Measurements from ENCODE around the gene MCEE. TPM values are rescaled to one million over a fixed set of nuclear protein-coding genes. Genes with fewer than 3 reads are reported as not detected.

MCEE gene
- total and polyA plus RNA-seq, 2 of the 4 experiments (the other 2 are of a cell fraction): 11.1 to 15.0 TPM

DNA sequence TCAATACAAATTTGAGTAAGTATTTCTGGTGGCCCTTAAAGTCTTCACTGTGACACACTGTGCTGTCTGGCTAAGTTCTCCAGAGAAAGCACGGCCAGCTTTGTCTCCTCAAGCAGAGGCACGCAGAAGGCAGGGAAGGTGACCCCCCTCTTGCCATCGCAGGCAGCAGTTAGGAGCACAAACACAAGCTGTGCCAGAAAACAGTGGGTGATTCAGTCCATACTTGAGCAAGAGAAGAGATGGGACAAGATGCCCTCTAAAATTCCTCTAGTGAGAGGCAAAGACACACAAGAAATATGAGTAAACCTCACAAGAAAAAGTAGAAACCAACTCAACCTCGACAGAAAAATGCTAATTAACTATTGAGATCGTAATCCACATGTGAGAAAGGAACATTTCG is 9.8 kb downstream of the MCEE start:
- POLR2A ChIA-PET (ENCODE audit: unreplicated experiment): no interaction called here
- dilution Hi-C loops (cut with HindIII; ENCODE audit: low sequenced_read_pairs, unreplicated experiment): no loop called here
- BruUV-seq (replicated peaks): no TSS peak

More for the DNA sequence above, 9.8 kb downstream of the MCEE start:
- in situ Hi-C loops (cut with MboI; ENCODE audit: low sequenced_read_pairs) (no loop called here), intact Hi-C loops (cut with micrococcal nuclease) (loop anchor here (10.0 kb wide), 1 partner anchor 115 kb away; no protein-coding TSS in a partner anchor)
- Histone ChIP-seq H3K4me1 (ENCODE audit: control insufficient read depth, insufficient read depth, low read length) (no peaks in the 10 kb centered on the region), H3K36me3 (ENCODE audit: control insufficient read depth, insufficient read depth, low read length) (peaks cover 26% of the 10 kb centered on the region), H3K4me2 (ENCODE audit: low read depth, low read length) (no peak overlapping the region), H3K18ac (ENCODE audit: low read depth, low read length) (no peak overlapping the region), H3K27me3 (ENCODE audit: control insufficient read depth, insufficient read depth, low read length) (no peaks in the 10 kb centered on the region), H3K4ac (ENCODE audit: low read depth, low read length) (no peak overlapping the region), H4K91ac (ENCODE audit: insufficient read depth, low read depth, low read length) (no peak overlapping the region), H4K8ac (ENCODE audit: low read depth in 2 of 2, low read length in 2 of 2) (no peak overlapping the region), H3K4me3 (ENCODE audit: insufficient read depth, low read depth, low read length) (no peak overlapping the region), H2AK9ac (replicated peaks; ENCODE audit: low read depth, low read length, poor library complexity) (no peak overlapping the region), H3K9me3 (ENCODE audit: control insufficient read depth, insufficient read depth, low read length) (no peaks in the 10 kb centered on the region), H3K14ac (replicated peaks; ENCODE audit: low read depth, low read length) (no peak overlapping the region), H2BK120ac (ENCODE audit: low read depth, low read length) (no peak overlapping the region), H4K5ac (ENCODE audit: low read depth, low read length) (no peak overlapping the region), H3K9me1 (ENCODE audit: insufficient read depth, low read length) (no peaks in the 10 kb centered on the region; the same call in 1 of the 2 replicates), H3K79me1 (ENCODE audit: low read depth in 1 of 2, low read length in 2 of 2) (peaks cover 13 to 48% of the 10 kb centered on the region in 2 experiments; a peak in 3 of 4 replicates), H3K56ac (ENCODE audit: extremely low read depth, insufficient read depth, low read length) (no peak overlapping the region), H2AK5ac (ENCODE audit: low read depth, low read length) (no peak overlapping the region), H2BK5ac (ENCODE audit: low read depth, low read length, poor library complexity, severe bottlenecking) (no peak overlapping the region), H4K20me1 (ENCODE audit: insufficient read depth, low read length) (no peaks in the 10 kb centered on the region; the same call in 1 of the 2 replicates), H3K9ac (ENCODE audit: low read depth, low read length) (no peak overlapping the region), H2BK15ac (ENCODE audit: low read depth, low read length) (no peak overlapping the region), H2BK20ac (ENCODE audit: low read depth, low read length) (no peak overlapping the region), H3K27ac (ENCODE audit: insufficient read depth, low read length) (no peak overlapping the region), H2AFZ (replicated peaks; ENCODE audit: low read length, poor library complexity) (no peak overlapping the region), H3K23ac (ENCODE audit: low read depth, low read length) (no peak overlapping the region)
- WGBS, 2 experiments (ENCODE audit: extremely low coverage in 2 of 2, insufficient read length in 1 of 2): no CpG with 5 or more reads among the region's 6 CpGs
- ATAC-seq (ENCODE audit: low read depth) (no peak), DNase-seq (no peak)
- CTCF ChIA-PET: no interaction called here
- TF ChIP-seq RFX5 (IDR thresholded peaks at IDR 0.05; ENCODE audit: low read depth, low read length) (no peak), RCOR1 (IDR thresholded peaks at IDR 0.05; ENCODE audit: insufficient replicate concordance, low read length) (no peak), SMC3 (IDR thresholded peaks at IDR 0.05; ENCODE audit: low read depth, low read length) (no peak)

Measured in IMR-90 (cell line).